Measurements from ENCODE around the gene CPVL.

Gene CPVL

GRCh38 chr7:29042824-29043231, 103.5 kb downstream of the CPVL start:
- no peaks in the 10 kb centered on the region for H4K20me1 ChIP-seq (ENCODE audit: control insufficient read depth, insufficient read depth, low read depth, low read length)
- no peaks in the 10 kb centered on the region for H3K9me2 ChIP-seq (replicated peaks; ENCODE audit: control insufficient read depth, low read length)
- no peaks in the 10 kb centered on the region for H3K9me3 ChIP-seq (ENCODE audit: control insufficient read depth, insufficient read depth, low read length)
- no peaks in the 10 kb centered on the region for H3F3A ChIP-seq (ENCODE audit: control insufficient read depth, insufficient read depth)
- H3K27me3 ChIP-seq (ENCODE audit: control insufficient read depth, low read length), result no peaks in the 10 kb centered on the region
- H3K36me3 ChIP-seq (ENCODE audit: control insufficient read depth, low read length), result no peaks in the 10 kb centered on the region
- no peak overlapping the region for H3K27ac ChIP-seq (ENCODE audit: low read depth, low read length)
- H3K4me2 ChIP-seq (ENCODE audit: low read length), result no peak overlapping the region
- no peak for TF ChIP-seq EZH2phosphoT487 (IDR thresholded peaks at IDR 0.05; ENCODE audit: borderline replicate concordance, low read length)
- TF ChIP-seq, protein P1, sequence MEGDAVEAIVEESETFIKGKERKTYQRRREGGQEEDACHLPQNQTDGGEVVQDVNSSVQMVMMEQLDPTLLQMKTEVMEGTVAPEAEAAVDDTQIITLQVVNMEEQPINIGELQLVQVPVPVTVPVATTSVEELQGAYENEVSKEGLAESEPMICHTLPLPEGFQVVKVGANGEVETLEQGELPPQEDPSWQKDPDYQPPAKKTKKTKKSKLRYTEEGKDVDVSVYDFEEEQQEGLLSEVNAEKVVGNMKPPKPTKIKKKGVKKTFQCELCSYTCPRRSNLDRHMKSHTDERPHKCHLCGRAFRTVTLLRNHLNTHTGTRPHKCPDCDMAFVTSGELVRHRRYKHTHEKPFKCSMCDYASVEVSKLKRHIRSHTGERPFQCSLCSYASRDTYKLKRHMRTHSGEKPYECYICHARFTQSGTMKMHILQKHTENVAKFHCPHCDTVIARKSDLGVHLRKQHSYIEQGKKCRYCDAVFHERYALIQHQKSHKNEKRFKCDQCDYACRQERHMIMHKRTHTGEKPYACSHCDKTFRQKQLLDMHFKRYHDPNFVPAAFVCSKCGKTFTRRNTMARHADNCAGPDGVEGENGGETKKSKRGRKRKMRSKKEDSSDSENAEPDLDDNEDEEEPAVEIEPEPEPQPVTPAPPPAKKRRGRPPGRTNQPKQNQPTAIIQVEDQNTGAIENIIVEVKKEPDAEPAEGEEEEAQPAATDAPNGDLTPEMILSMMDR (IDR thresholded peaks at IDR 0.05; ENCODE audit: low read depth, low read length, poor library complexity, severe bottlenecking), result no peak
- H3K79me2 ChIP-seq (ENCODE audit: control insufficient read depth, low read length), result no peaks in the 10 kb centered on the region
- H3K4me1 ChIP-seq (ENCODE audit: control insufficient read depth, low read length), result no peaks in the 10 kb centered on the region
- H3K4me3 ChIP-seq (ENCODE audit: low read length), result no peak overlapping the region

GRCh38 chr7:29041991-29042390, 104.3 kb downstream of the CPVL start:
- H3K9me3 ChIP-seq (ENCODE audit: control insufficient read depth, insufficient read depth, low read length), result no peaks in the 10 kb centered on the region

DNA sequence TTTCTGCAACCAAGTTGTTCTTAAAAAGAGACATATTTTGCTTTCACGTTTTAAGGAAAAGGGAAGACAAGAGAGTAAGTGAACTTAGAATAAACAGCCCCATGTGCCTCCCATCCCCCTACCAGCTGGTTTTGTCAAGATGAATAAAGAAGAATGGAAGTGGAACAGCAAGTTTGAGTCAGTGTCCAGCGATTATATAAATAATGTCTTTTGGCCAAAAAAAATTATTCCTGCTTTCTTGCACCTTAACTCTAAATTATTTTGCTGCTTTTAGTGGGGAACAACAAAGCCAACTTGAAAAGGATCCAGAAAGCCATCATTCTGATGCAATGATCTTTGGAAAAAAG, 105.8 kb downstream of the CPVL start:
- no peak overlapping the region for H3K4me3 ChIP-seq (ENCODE audit: low read length)
- no peaks in the 10 kb centered on the region for H3K36me3 ChIP-seq (ENCODE audit: control insufficient read depth, low read length)
- no peaks in the 10 kb centered on the region for H3F3A ChIP-seq (ENCODE audit: control insufficient read depth, insufficient read depth)
- H3K27ac ChIP-seq (ENCODE audit: low read depth, low read length), result no peak overlapping the region
- no peak overlapping the region for H3K4me2 ChIP-seq (ENCODE audit: low read length)
- no peaks in the 10 kb centered on the region for H3K4me1 ChIP-seq (ENCODE audit: control insufficient read depth, low read length)
- H3K9me2 ChIP-seq (replicated peaks; ENCODE audit: control insufficient read depth, low read length), result no peaks in the 10 kb centered on the region
- TF ChIP-seq, protein P1 (IDR thresholded peaks at IDR 0.05; ENCODE audit: low read depth, low read length, poor library complexity, severe bottlenecking), result no peak
- TF ChIP-seq EZH2phosphoT487 (IDR thresholded peaks at IDR 0.05; ENCODE audit: borderline replicate concordance, low read length), result no peak
- H4K20me1 ChIP-seq (ENCODE audit: control insufficient read depth, insufficient read depth, low read depth, low read length), result no peaks in the 10 kb centered on the region
- no peaks in the 10 kb centered on the region for H3K9me3 ChIP-seq (ENCODE audit: control insufficient read depth, insufficient read depth, low read length)
- H3K27me3 ChIP-seq (ENCODE audit: control insufficient read depth, low read length), result peaks cover 6% of the 10 kb centered on the region
- H3K79me2 ChIP-seq (ENCODE audit: control insufficient read depth, low read length), result no peaks in the 10 kb centered on the region

More at GRCh38 chr7:29041991-29042390, 104.3 kb downstream of the CPVL start:
- no peaks in the 10 kb centered on the region for H3K9me2 ChIP-seq (replicated peaks; ENCODE audit: control insufficient read depth, low read length)
- no peaks in the 10 kb centered on the region for H3K27me3 ChIP-seq (ENCODE audit: control insufficient read depth, low read length)
- H3K36me3 ChIP-seq (ENCODE audit: control insufficient read depth, low read length), result no peaks in the 10 kb centered on the region
- no peaks in the 10 kb centered on the region for H4K20me1 ChIP-seq (ENCODE audit: control insufficient read depth, insufficient read depth, low read depth, low read length)
- H3K4me3 ChIP-seq (ENCODE audit: low read length), result no peak overlapping the region
- no peaks in the 10 kb centered on the region for H3K4me1 ChIP-seq (ENCODE audit: control insufficient read depth, low read length)
- H3K27ac ChIP-seq (ENCODE audit: low read depth, low read length), result no peak overlapping the region
- no peaks in the 10 kb centered on the region for H3K79me2 ChIP-seq (ENCODE audit: control insufficient read depth, low read length)
- no peaks in the 10 kb centered on the region for H3F3A ChIP-seq (ENCODE audit: control insufficient read depth, insufficient read depth)
- no peak overlapping the region for H3K4me2 ChIP-seq (ENCODE audit: low read length)
- TF ChIP-seq EZH2phosphoT487 (IDR thresholded peaks at IDR 0.05; ENCODE audit: borderline replicate concordance, low read length), result no peak
- TF ChIP-seq, protein P1 (IDR thresholded peaks at IDR 0.05; ENCODE audit: low read depth, low read length, poor library complexity, severe bottlenecking), result no peak
